ENCODE measurements around the gene SMIM5.

- TF ChIP-seq CTCF (IDR thresholded peaks at IDR 0.05) (no peak), POLR2A (IDR thresholded peaks at IDR 0.05) (no peak), EP300 (IDR thresholded peaks at IDR 0.05) (no peak)
Observed at GRCh38 chr17:75614556-75615270, 18.5 kb upstream of the SMIM5 start.
